DMS53 treated with DMSO at 0.1 percent for 48 hours (cell line): Measurements from ENCODE around the gene IL1RAPL1.
"Not testable (repeated sequence)": the region's sequence is repeated elsewhere in the genome, so short reads cannot be mapped to it uniquely, and the experiment has no call there.

Experiments used
- DNase-seq: peaks from one replicate; lab custom pipeline; 2025; ENCODE audit not compliant: unreplicated experiment; lab: John Stamatoyannopoulos, UW

Gene IL1RAPL1

DNA sequence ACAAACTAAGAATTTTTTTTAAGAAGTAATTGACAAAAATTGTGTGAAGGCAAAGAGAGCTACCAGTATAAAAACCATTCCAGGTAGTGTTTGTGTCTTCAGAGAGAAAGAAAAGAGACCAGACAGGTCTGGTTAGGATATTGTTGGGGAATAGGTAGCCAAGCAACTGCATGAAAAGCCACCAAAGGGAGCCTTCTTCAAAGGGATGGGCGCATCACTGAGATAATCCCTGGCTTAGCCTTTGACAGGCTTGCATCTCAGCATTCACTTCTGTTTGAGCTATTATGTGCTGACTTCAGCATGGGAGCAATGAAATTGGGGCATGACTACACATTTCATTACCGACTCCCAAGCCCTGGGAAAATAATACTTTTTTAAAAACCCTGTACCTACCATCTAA is 496.6 kb downstream of the IL1RAPL1 start:
- no peak for DNase-seq

- peak; percentile 16 for DNase-seq
Observed at GRCh38 chrX:29090811-29091210, 503.6 kb downstream of the IL1RAPL1 start.

DNA sequence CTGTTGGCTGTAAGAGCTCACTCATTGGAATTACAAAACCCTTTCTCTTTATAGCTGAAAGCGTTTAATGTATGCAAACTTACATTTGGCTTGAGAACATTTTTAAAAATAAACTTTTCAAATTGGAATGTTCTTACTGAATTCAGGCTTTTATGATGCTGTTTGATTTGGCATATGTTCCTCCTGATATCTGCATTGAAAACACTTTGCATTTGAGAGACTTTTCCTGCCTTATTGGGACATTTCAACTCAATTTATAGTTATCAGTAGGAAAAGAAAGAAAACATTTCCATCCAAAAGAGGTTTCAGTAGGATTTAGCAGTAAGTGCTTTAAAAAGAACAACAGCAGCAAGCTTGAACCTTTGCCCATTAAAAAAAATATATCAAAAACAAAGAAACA is 520.0 kb downstream of the IL1RAPL1 start:
- DNase-seq = no peak

DNA sequence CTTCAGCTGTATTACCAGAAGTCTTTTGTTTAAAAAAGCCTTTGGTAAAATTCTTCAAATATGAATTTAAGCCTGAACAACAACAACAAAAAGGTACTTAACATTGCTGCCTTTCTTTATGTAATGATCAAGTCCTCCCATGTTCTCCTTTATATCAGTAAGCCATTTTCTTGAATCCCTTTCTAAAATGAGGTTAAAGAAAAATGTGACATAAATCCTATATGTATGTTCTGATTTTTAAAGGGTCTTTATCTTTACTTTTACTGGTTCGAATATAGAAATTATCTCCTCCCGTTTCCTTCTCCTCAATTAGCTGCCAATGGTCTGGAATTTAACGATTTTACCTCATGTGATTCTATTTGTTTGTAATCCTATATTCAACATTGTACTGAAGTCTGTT is 522.8 kb downstream of the IL1RAPL1 start:
- no peak for DNase-seq

GRCh38 chrX:29113221-29113620 is 526.0 kb downstream of the IL1RAPL1 start:
- no peak for DNase-seq

DNA sequence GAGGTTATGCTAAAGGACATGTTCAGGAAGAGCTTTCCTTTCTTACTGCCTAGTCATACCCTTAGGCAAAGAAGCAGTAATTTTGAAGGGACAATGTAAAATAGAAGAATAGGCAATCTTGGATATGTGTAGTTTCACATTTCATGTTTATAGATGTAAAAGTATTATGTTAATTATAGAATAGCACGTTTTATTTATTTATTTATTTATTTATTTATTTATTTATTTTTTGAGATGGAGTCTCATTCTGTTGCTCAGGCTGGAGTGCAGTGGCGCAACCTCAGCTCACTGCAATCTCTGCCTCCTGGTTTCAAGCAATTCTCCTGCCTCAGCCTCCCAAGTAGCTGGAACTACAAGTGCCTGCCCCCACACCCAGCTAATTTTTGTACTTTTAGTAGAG is 535.6 kb downstream of the IL1RAPL1 start:
- not testable (repeated sequence) for DNase-seq

DNA sequence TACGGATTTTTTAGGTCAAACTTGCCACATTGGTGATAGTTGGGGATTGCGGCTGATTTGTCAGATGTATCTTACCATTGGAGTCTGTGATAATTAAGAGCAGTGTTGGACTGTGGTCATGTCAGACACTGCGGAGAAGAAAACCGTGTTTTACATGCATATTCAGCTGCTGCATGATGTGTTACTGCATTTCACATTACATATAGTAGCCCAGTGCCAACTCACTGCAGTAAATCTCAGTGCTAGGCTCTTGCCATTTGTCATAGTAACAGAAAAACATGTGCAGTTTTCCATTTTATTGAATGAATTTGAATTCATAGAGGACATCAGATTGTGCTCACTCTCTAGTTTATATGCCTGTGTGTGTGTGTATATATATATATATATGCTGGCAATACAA is 543.7 kb downstream of the IL1RAPL1 start:
- no peak for DNase-seq

DNA sequence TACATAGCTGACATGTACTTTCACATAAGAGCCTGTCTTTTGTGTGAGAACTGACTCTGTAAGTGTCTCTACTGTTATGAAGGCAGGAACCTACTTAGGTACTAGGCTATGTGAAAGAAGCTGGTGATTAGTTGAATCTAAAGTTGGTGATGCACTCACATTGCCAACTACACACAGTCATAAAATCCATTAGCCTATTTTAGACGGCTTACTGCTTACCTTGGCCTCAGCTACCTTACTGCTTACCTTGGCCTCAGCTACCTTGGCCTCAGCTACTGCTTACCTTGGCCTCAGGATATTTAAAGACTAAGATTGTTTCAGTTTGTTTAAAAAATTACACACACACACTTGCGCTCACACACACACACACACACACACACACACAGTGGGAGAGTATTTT is 549.7 kb downstream of the IL1RAPL1 start:
- DNase-seq = no peak

DNA sequence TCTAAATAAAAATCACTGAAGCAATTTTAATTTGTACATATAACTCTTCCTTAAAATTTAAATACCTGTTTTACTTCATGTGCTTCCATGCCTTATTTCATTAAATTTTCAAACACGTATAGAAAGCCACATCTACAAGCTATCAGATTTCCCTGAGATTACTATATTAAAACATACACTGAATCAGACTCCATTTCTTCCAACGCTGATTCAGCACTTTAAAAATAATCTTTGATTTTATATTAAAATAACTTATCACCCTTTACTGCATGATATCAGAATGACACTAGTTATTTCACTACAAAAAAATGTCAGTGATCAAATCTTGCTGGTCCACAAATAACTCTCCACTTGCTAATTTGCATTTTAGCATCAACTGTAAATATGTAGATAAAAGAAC is 550.8 kb downstream of the IL1RAPL1 start:
- no peak for DNase-seq

GRCh38 chrX:29143356-29143755 is 556.1 kb downstream of the IL1RAPL1 start:
- DNase-seq = no peak

DNA sequence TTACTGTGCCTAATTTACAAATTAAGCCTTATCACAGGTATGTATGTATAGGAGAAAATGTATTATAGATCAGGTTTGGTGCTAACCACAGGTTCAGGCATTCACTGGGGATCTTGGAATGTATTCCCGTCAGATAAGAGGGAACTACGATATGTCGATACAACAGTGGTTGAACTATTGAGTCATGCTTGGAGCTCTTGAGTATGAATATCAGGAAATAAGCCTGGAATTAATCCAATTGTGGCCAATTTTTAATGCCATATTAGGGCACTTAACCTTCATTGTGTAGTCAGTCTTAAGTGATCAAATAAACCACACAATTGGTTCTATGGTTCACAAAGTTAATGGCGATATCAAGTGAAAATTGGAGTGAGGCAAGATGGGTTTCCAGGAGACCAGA is 556.5 kb downstream of the IL1RAPL1 start:
- no peak for DNase-seq

GRCh38 chrX:29145316-29145715 is 558.1 kb downstream of the IL1RAPL1 start:
- no peak for DNase-seq

- no peak for DNase-seq
Observed at GRCh38 chrX:29148511-29148910, 561.3 kb downstream of the IL1RAPL1 start.

DNA sequence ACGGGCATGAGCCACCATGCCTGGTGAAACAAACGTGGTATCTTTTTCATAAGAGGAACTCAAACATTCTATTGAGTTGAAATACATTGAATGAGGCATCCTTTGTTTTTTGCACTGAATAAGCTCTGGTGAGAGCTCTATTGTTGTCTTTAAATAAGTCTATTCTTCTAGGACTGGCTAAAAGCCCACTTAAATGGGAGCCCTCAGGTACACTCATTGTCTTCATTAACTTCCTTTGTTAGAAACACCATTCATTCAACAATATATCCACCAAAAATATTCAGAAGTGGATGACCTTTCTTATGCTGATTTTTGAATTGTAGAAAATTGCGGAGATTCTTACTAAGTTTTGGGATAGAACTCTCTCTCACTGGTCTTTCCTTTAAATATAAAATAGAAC is 568.0 kb downstream of the IL1RAPL1 start:
- no peak for DNase-seq

DNA sequence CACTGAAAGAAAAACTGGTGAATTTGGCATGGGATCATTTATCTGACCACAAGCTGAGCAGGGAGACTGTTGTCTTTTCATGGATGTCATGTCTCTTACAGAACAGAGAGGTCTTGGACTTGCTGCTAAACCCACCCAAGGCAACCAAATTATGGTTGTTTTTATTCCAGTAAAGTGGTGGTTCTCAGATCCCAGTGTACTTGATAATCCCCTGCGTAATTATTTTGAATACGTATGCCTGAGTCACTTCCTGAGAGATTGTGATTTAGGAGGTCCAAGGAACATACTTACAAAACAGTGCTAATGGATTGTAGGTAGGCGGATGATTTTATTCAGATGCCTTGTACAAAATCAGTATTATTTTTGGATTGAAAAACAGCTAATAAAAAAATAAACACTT is 585.6 kb downstream of the IL1RAPL1 start:
- no peak for DNase-seq

DNA sequence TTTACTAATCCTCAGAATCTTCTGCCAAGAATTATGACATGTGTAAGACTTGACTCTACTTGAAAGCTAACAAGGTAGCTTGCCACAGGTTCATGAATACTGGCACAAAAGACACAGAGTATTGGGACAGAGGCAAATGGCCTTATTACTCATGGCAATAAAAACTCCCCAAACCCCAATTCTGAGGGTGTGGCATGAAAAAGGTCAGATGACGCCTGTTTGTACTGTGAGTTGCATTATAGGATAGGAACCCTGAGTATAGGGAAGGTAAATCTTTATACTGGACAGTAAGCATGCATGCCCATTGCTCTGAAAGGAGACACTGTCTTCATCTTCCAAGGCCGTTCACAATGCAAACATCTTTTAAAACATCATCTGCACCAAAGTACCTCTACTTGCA is 600.0 kb downstream of the IL1RAPL1 start:
- no peak for DNase-seq

- DNase-seq = no peak
Observed at GRCh38 chrX:29196501-29196900, 609.3 kb downstream of the IL1RAPL1 start.

DNA sequence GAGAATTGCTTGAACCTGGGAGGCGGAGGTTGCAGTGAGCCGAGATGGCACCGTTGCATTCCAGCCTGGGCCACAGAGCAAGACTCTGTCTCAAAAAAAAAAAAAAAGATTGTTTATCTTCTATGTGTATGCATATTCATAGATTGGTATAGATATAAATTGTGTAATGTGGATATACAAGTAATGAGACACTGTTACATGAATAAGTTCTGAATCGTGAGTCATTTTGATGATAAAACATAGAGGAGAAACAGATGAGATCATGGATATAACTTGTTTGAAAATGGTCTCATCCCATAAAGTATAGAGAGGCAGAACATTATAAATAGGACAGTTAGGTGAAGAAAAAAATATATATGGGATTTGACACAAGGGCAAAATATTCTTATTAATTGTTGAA is 628.0 kb downstream of the IL1RAPL1 start:
- DNase-seq = no peak

DNA sequence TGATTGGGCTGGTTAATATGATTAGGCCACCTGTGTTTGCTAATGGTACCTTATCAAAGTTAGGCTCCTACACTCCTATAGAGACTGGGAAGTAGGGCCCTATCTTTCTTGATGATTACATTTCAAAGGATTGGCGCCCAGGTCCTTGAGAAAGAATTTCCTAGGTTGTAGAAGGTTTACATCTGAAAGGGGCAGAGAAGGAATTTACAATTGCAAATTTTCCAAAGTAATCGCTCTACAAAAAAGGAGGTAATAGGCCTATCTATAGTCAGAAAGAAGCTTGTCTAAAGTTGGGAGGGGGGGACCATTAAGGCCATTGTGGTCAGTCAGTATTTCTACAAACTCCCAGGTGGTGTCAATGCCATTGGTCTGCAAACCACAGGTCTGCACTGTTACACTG is 638.4 kb downstream of the IL1RAPL1 start:
- DNase-seq = no peak

DNA sequence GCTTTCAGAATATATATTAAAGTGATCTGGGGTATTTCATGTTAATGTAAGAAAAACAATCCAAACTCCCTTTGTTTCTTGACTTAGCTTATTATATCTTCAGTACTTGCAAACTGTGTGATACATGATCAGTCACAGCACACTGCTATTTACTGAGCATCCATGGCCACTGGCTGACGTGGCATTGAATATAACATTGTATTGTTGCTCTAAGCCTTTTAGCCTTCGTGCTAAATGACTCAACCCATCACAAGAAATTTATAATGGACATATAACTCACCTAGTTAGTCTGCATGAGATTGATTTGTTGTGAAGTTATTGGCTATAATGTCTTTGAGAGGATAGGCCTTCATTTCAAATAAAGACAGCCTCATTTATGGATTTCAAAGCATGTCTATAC is 642.6 kb downstream of the IL1RAPL1 start:
- no peak for DNase-seq

DNA sequence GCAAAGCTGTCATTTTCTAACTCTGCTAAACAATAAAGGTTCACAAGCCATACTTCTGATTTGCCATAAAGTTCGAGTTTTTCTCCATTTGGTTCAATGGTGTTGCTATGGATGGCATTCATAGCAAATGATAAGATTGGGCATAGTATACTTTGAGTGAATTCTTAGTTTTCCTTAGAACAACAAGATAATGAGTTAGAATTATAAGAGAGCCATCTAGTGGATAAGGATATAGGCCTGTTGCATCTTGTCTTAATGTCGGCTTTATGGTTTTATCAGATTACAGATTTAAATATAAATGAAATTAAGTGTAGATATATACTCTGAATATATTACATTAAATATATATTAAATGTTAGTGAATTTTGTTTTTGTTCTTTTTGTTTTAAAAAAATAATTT is 644.6 kb downstream of the IL1RAPL1 start:
- DNase-seq = no peak

GRCh38 chrX:29233592-29234183 is 646.4 kb downstream of the IL1RAPL1 start:
- DNase-seq = no peak

- no peak for DNase-seq
Observed at GRCh38 chrX:29237972-29238371, 650.7 kb downstream of the IL1RAPL1 start.

- DNase-seq = no peak
Observed at GRCh38 chrX:29241809-29242208, 654.6 kb downstream of the IL1RAPL1 start.
